ENCODE results near the gene PSME2. TPM values are rescaled to one million over a fixed set of nuclear protein-coding genes. Genes with fewer than 3 reads are reported as not detected.

PSME2 gene
- total RNA-seq, 1 donor from 2014 or later: 173 TPM

- Mint-ChIP-seq H3K9me3 (ENCODE audit: unreplicated experiment) (no peaks in the 10 kb centered on the region), H3K36me3 (ENCODE audit: low read depth, unreplicated experiment) (peaks cover 21% of the 10 kb centered on the region), H3K27ac (ENCODE audit: unreplicated experiment) (peak overlapping the region; percentile 98), H3K4me1 (ENCODE audit: low read depth, unreplicated experiment) (peaks cover 8% of the 10 kb centered on the region), H3K27me3 (ENCODE audit: low read depth, unreplicated experiment) (no peaks in the 10 kb centered on the region), H3K4me3 (ENCODE audit: unreplicated experiment) (peak overlapping the region; percentile 94)
- peaks cover 21% of the 10 kb centered on the region for H3K36me3 ChIP-seq (ENCODE audit: insufficient read depth, low read length)
- FAIRE-seq (no peak), DNase-seq (ENCODE audit: low read depth) (no peak)
- peaks cover 13% of the 10 kb centered on the region for H3K4me1 ChIP-seq (ENCODE audit: insufficient read depth, low read length)
- H3K27me3 ChIP-seq (ENCODE audit: insufficient read depth, low read length): no peaks in the 10 kb centered on the region
- peak overlapping the region; percentile 93 for H3K9ac ChIP-seq (ENCODE audit: low read length)
- peak overlapping the region; percentile 99 for H3K27ac ChIP-seq (ENCODE audit: low read depth, low read length)
- no peaks in the 10 kb centered on the region for H4K20me1 ChIP-seq (ENCODE audit: insufficient read depth, low read length)
- TF ChIP-seq CTCF (IDR thresholded peaks at IDR 0.05; ENCODE audit: insufficient read depth, low read depth, low read length) (no peak), EZH2 (IDR thresholded peaks at IDR 0.05; ENCODE audit: insufficient read depth, low read length) (no peak)
- H2AFZ ChIP-seq (ENCODE audit: low read depth, low read length): peak overlapping the region; percentile 97
- H3K79me2 ChIP-seq (ENCODE audit: insufficient read depth, low read length): peaks cover 7% of the 10 kb centered on the region
- no peaks in the 10 kb centered on the region for H3K9me3 ChIP-seq (ENCODE audit: insufficient read depth, low read depth, low read length)
- H3K4me2 ChIP-seq (ENCODE audit: low read length): peak overlapping the region; percentile 97
- H3K4me3 ChIP-seq (ENCODE audit: insufficient read depth, low read depth, low read length): peak overlapping the region; percentile 88
These were observed 30.8 kb downstream of the PSME2 start for GRCh38 chr14:24115422-24116127.

DNA sequence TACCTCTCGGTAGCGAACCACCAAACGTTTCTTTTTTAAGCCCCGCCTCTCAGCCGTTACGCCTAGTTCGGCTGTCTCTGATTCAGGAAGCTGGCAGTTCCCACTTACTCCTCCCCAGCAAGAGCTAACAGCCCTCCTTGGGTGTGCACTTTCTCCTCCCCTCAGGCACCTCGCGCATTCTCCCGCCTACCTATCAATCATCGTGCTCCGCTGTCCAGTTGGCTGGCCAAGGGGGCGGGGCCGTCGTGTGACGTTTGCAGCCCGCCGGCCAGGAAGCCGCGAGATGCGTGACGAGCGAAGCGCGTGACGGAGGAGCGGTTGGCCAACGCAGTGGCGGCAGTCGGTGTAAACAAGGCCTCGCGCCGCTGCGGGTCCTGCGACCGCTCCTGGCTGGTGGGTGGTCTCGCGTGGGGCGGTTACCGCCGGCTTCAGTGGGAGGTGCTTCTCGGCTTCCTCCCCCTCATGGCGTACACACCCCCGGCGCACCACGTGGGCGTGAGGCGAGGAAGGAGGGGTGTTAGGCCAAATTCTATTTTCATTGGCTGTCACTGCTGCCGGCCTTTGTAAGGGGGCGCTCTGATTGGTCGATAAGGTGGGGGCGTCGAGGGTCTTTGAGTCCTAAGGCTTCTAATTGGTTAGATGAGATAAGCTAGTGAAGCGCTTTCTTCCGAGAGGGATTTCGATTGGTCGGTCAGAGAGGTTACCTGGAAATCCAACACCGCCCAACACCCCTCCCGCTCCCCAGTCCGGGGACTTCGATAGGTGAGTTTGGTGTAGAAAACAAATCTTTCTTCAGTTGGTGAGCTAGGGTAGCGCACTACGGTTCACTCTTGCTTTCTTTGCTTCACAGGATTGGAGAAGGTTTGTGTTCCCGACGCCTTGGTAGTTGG is 31.6 kb downstream of the PSME2 start, which contains the start of the genes DCAF11 and NRL:
Gene DCAF11, plus strand, starts transcription at position 246 of the 890 bp plus-strand sequence. CDS start 818 bp downstream, outside the sequence.
Gene NRL, minus strand, starts transcription at position 418 of the 890 bp plus-strand sequence. CDS start 32,101 bp downstream, outside the sequence.
- Histone ChIP-seq H3K27ac (ENCODE audit: low read depth, low read length) (peak within 1 kb of the TSS; percentile 99), H3K27me3 (ENCODE audit: insufficient read depth, low read length) (no peaks in the 10 kb centered on the region), H3K36me3 (ENCODE audit: insufficient read depth, low read length) (peaks cover 17% of the 10 kb centered on the region), H3K9ac (ENCODE audit: low read length) (peak within 1 kb of the TSS; percentile 93), H3K9me3 (ENCODE audit: insufficient read depth, low read depth, low read length) (no peaks in the 10 kb centered on the region), H3K4me3 (ENCODE audit: insufficient read depth, low read depth, low read length) (peak within 1 kb of the TSS; percentile 88), H3K79me2 (ENCODE audit: insufficient read depth, low read length) (peaks cover 7% of the 10 kb centered on the region), H4K20me1 (ENCODE audit: insufficient read depth, low read length) (no peaks in the 10 kb centered on the region), H2AFZ (ENCODE audit: low read depth, low read length) (peak within 1 kb of the TSS; percentile 97), H3K4me2 (ENCODE audit: low read length) (peak within 1 kb of the TSS; percentile 97), H3K4me1 (ENCODE audit: insufficient read depth, low read length) (peaks cover 13% of the 10 kb centered on the region)
- TF ChIP-seq EZH2 (IDR thresholded peaks at IDR 0.05; ENCODE audit: insufficient read depth, low read length) (no peak), CTCF (IDR thresholded peaks at IDR 0.05; ENCODE audit: insufficient read depth, low read depth, low read length) (no peak)
- H3K27me3 Mint-ChIP-seq (ENCODE audit: low read depth, unreplicated experiment): no peaks in the 10 kb centered on the region
- no peaks in the 10 kb centered on the region for H3K9me3 Mint-ChIP-seq (ENCODE audit: unreplicated experiment)
- H3K4me1 Mint-ChIP-seq (ENCODE audit: low read depth, unreplicated experiment): peaks cover 8% of the 10 kb centered on the region
- peak; percentile 99 for DNase-seq (ENCODE audit: low read depth)
- H3K4me3 Mint-ChIP-seq (ENCODE audit: unreplicated experiment): peak within 1 kb of the TSS; percentile 94
- H3K27ac Mint-ChIP-seq (ENCODE audit: unreplicated experiment): peak within 1 kb of the TSS; percentile 98
- H3K36me3 Mint-ChIP-seq (ENCODE audit: low read depth, unreplicated experiment): peaks cover 20% of the 10 kb centered on the region
- FAIRE-seq: peak; percentile 37

All from astrocyte (in vitro differentiated cells and primary cell).